ENCODE results near the gene TSPAN8. TPM values are rescaled to one million over a fixed set of nuclear protein-coding genes. Genes with fewer than 3 reads are reported as not detected.

TSPAN8 gene
- total and polyA plus RNA-seq, 2 donors: 8.2 to 10.2 TPM

DNA sequence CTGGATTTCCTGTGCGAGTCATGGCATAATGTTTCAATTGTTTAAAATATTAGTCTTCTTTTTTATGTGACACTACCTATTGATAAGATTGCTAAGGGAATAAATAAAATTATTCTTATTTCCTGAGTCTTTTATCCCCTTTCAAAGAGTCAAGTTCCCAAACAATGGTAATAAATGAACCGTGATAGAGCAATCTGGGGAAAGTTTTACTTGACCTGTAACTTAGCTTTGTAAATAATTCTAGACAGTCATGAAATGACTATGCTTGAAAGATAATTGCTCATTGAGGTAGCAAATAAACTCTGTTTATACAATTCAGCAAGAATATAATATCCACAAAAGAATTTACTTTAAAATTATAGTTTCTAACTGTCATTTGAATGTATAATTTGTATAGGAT is 82.1 kb downstream of the TSPAN8 start:
- Histone ChIP-seq H3K4me1 (ENCODE audit: insufficient read depth) (no peaks in the 10 kb centered on the region), H3K4me3 (ENCODE audit: low read depth, low read length) (no peak overlapping the region), H3K36me3 (ENCODE audit: insufficient read depth) (no peaks in the 10 kb centered on the region), H3K27ac (ENCODE audit: low read depth) (no peak overlapping the region)
- no peak for DNase-seq (ENCODE audit: extremely low spot score)
- WGBS: 65% methylated on average over 2 of the region's 2 CpGs

Other genes starting within 250 kb of the TSPAN8 start
- gene PTPRR, start 237.3 kb downstream of the TSPAN8 start, total RNA-seq: 2.7 TPM
- gene PTPRR, start 237.3 kb downstream of the TSPAN8 start, polyA plus RNA-seq: 0.73 TPM